Karpas-422 (cell line): ENCODE data around the gene SECISBP2. TPM values are rescaled to one million over a fixed set of nuclear protein-coding genes. Genes with fewer than 3 reads are reported as not detected.

Source experiments
- DNase-seq: peaks from one replicate; pipeline ENCODE4 v3.0.0-alpha.2; 2015
- H2AFZ ChIP-seq: fragments of 200-600 bp; sonication (generic); 2 replicates; pipeline ENCODE4 v1.6.1; 2014; ENCODE audit warnings: antibody characterized with exemption, low read length, mixed read lengths
- H3K27ac ChIP-seq: fragments of 200-600 bp; sonication (generic); 2 replicates; pipeline ENCODE4 v1.5.1; 2014; ENCODE audit warnings: mild to moderate bottlenecking, low read length, moderate library complexity
- H3K27me3 ChIP-seq: fragments of 200-600 bp; sonication (generic); 2 replicates; pipeline ENCODE4 v1.6.1; 2014; ENCODE audit warnings: low read length, mixed read lengths
- H3K36me3 ChIP-seq: fragments of 200-600 bp; sonication (generic); 2 replicates; pipeline ENCODE4 v1.6.1; 2014; ENCODE audit warnings: low read length, mixed read lengths; ENCODE audit not compliant: insufficient read depth
- H3K4me1 ChIP-seq: fragments of 200-600 bp; sonication (generic); 2 replicates; pipeline ENCODE4 v1.6.1; 2014; ENCODE audit warnings: mild to moderate bottlenecking, low read length, mixed read lengths
- H3K4me2 ChIP-seq: fragments of 200-600 bp; sonication (generic); 2 replicates; pipeline ENCODE4 v1.6.1; 2014; ENCODE audit warnings: low read length, low read depth, mild to moderate bottlenecking; ENCODE audit not compliant: poor library complexity, severe bottlenecking
- H3K4me3 ChIP-seq: fragments of 200-600 bp; sonication (generic); 2 replicates; pipeline ENCODE4 v1.5.1; 2014; ENCODE audit warnings: mild to moderate bottlenecking, antibody characterized with exemption, low read length, mixed read lengths
- H3K79me2 ChIP-seq: fragments of 200-600 bp; sonication (generic); 2 replicates; pipeline ENCODE4 v1.6.1; 2014; ENCODE audit warnings: mild to moderate bottlenecking, low read length, mixed read lengths
- H3K9ac ChIP-seq: fragments of 200-600 bp; sonication (generic); 2 replicates; pipeline ENCODE4 v1.6.0; 2014; ENCODE audit warnings: low read length
- H3K9me2 ChIP-seq: fragments of 200-600 bp; sonication (generic), shearing (Covaris generic); replicated peaks from 2 replicates; pipeline ENCODE4 v1.6.0; 2014; ENCODE audit warnings: mild to moderate bottlenecking, low read length, moderate library complexity; ENCODE audit not compliant: insufficient read depth
- H3K9me3 ChIP-seq: fragments of 300-700, 200-600 bp; sonication (generic); 2 replicates; pipeline ENCODE4 v1.6.1; 2014; ENCODE audit warnings: low read length, mixed read lengths
- H4K20me1 ChIP-seq: fragments of 200-600 bp; sonication (generic); 2 replicates; pipeline ENCODE4 v1.6.1; 2014; ENCODE audit warnings: mild to moderate bottlenecking, antibody characterized with exemption, low read length, low read depth; ENCODE audit not compliant: insufficient read depth
- total RNA-seq: library from RNA; depleted of rRNA; stranded (reverse); fragments of >200 nt; shearing (Covaris generic); gene quantifications from 2 replicates; pipeline ENCODE4 v1.2.3, GENCODE V29; 2014; ENCODE audit warnings: low replicate concordance

The SECISBP2 gene
- total RNA-seq, 1 experiment from 2014 or later, result 74.1 TPM

DNA sequence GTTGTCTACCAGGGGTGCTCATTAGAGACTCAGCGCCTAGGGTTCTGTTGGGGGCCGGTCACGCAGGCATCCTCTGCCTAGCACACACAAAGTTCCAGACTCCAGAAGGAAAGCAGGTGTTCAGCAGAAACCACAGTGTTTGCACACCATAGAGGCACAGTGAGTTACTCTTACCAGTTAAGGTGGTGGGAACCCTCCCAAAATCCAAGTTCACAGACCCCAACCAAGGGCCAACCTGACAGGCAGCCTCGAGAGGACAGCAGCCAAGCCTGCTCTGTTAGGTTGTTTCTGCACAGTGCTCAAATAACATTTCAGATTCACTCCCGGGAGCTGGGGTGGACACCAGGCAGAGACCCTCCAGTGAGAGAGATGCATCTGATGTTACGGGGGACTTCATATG, 36.2 kb downstream of the SECISBP2 start:
- DNase-seq, result no peak
- no peak overlapping the region for H3K4me3 ChIP-seq
- no peaks in the 10 kb centered on the region for H3K27me3 ChIP-seq
- no peak overlapping the region for H2AFZ ChIP-seq
- H3K4me2 ChIP-seq, result no peak overlapping the region
- no peaks in the 10 kb centered on the region for H3K79me2 ChIP-seq
- H3K4me1 ChIP-seq, result no peaks in the 10 kb centered on the region
- H3K9me3 ChIP-seq, result no peaks in the 10 kb centered on the region
- peaks cover 21% of the 10 kb centered on the region; the same call in 1 of the 2 replicates for H3K36me3 ChIP-seq
- no peaks in the 10 kb centered on the region for H3K9me2 ChIP-seq
- no peak overlapping the region for H3K9ac ChIP-seq
- no peak overlapping the region for H3K27ac ChIP-seq
- H4K20me1 ChIP-seq, result no peaks in the 10 kb centered on the region

DNA sequence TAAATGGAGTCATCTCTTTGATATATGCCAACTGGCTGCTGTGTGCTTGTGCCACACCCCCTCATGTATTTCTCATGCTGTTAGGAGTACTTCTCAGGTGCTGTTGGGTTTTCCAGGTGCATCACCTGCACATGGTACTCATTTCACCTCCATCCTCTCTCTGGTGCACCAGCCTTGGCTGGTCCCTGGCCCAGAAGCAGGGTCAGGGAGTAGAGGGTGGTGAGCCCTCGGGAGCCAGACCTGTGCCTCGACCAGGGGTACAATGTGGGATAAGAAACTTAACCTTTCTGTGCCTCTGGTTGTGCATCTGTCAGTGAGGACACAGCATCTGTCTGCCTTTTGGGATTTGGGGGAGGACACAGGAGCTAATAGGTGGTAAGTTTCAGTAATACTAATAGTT, 38.5 kb downstream of the SECISBP2 start:
- H3K36me3 ChIP-seq, result peaks cover 34% of the 10 kb centered on the region; the same call in 1 of the 2 replicates
- H3K4me3 ChIP-seq, result no peak overlapping the region
- no peak overlapping the region for H3K9ac ChIP-seq
- H3K79me2 ChIP-seq, result no peaks in the 10 kb centered on the region
- no peak overlapping the region for H2AFZ ChIP-seq
- no peaks in the 10 kb centered on the region for H3K9me3 ChIP-seq
- H3K4me1 ChIP-seq, result no peaks in the 10 kb centered on the region
- no peaks in the 10 kb centered on the region for H3K27me3 ChIP-seq
- H3K9me2 ChIP-seq, result no peaks in the 10 kb centered on the region
- no peak overlapping the region for H3K27ac ChIP-seq
- H4K20me1 ChIP-seq, result no peaks in the 10 kb centered on the region
- DNase-seq, result no peak
- H3K4me2 ChIP-seq, result no peak overlapping the region

DNA sequence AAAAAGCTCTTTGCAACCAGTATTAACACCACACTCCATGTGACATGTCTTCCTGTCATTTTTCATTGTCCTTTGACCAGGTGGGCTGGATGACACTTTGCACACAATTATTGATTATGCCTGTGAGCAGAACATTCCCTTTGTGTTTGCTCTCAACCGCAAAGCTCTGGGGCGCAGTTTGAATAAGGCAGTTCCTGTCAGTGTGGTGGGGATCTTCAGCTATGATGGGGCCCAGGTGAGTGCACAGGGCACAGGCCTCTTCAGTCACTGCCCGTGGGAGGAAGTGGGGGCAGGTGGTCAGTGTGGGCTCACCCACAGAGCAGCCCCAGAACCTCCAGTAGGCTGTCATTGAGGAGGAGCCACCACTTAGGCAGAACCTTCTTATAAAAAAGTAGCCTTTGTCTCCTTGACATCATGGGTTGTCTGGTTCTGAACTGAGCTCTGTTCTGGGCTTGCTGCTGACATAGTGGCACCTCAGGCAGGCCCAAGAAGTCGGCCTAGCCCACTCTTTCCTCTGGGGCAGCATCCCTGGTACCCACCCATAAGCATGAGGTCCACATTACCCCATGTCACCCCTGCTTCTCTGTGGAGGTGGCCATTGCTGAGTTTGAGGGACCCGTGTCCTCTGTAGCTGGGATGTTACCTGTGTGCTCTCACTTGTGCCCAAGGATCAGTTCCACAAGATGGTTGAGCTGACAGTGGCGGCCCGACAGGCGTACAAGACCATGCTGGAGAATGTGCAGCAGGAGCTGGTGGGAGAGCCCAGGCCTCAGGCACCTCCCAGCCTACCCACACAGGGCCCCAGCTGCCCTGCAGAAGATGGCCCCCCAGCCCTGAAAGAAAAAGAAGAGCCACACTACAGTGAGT, 39.3 kb downstream of the SECISBP2 start:
- Histone ChIP-seq H3K4me2 (no peak overlapping the region), H3K9me2 (no peaks in the 10 kb centered on the region), H3K9ac (no peak overlapping the region), H3K36me3 (peaks cover 27% of the 10 kb centered on the region; the same call in 1 of the 2 replicates), H3K4me3 (no peak overlapping the region), H3K27me3 (no peaks in the 10 kb centered on the region), H3K9me3 (no peaks in the 10 kb centered on the region), H2AFZ (no peak overlapping the region), H3K27ac (no peak overlapping the region), H3K79me2 (no peaks in the 10 kb centered on the region), H3K4me1 (no peaks in the 10 kb centered on the region), H4K20me1 (no peaks in the 10 kb centered on the region)
- no peak for DNase-seq

DNA sequence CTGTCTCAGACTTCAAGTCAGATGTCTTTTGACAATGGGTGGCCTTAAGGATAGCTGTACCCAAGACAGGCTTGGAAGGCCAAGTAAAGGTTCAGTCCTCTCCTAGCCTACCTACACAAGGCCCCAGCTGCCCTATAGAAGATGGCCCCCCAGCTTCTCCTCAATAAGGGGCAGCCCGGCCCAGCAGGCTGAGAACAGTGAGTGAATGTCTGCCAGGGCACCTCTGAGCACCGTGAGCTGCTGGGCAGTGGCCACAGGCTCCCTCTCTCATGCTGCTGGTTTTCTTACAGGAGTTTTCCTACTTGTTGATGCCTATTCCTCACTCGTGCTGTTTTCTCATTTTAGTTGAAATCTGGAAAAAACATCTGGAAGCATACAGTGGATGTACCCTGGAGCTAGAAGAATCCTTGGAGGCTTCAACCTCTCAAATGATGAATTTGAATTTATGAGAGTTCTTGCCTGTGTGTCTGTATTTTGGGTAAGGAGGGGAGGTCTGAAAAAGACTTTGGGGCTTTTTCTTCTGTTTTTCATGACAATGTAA, 40.1 kb downstream of the SECISBP2 start:
- no peaks in the 10 kb centered on the region for H3K9me3 ChIP-seq
- H3K9me2 ChIP-seq, result no peaks in the 10 kb centered on the region
- no peak overlapping the region for H3K9ac ChIP-seq
- no peaks in the 10 kb centered on the region for H4K20me1 ChIP-seq
- no peak overlapping the region for H3K27ac ChIP-seq
- no peak for DNase-seq
- H3K4me3 ChIP-seq, result no peak overlapping the region
- H3K4me2 ChIP-seq, result no peak overlapping the region
- no peak overlapping the region for H2AFZ ChIP-seq
- H3K27me3 ChIP-seq, result no peaks in the 10 kb centered on the region
- no peaks in the 10 kb centered on the region for H3K79me2 ChIP-seq
- no peaks in the 10 kb centered on the region for H3K4me1 ChIP-seq
- H3K36me3 ChIP-seq, result peaks cover 26% of the 10 kb centered on the region; the same call in 1 of the 2 replicates

DNA sequence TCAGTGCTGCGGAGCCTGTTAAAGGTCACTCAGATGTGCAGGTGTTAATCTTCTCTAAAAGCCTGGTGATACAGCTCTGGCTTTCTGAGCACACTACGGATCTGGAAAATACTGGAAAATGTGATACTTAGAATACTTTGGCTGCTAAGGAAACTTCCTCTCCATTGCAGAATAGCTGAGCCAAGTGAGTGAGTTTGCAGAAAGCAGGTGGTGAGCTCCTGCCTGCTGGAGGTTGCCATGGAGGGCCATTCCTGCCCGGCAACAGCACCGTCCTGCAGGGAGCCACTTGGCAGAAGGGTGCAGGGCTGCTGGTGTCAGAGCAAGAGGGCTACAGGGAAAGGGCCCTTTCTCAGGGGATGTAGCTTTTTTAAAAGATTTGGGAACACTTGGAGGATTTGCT, 40.7 kb downstream of the SECISBP2 start:
- Histone ChIP-seq H3K9me2 (no peaks in the 10 kb centered on the region), H3K27ac (no peak overlapping the region), H3K9ac (no peak overlapping the region), H3K4me2 (no peak overlapping the region), H3K9me3 (no peaks in the 10 kb centered on the region), H2AFZ (no peak overlapping the region), H3K4me1 (no peaks in the 10 kb centered on the region), H3K27me3 (no peaks in the 10 kb centered on the region), H3K79me2 (no peaks in the 10 kb centered on the region), H3K4me3 (no peak overlapping the region), H4K20me1 (no peaks in the 10 kb centered on the region), H3K36me3 (peaks cover 25% of the 10 kb centered on the region; the same call in 1 of the 2 replicates)
- no peak for DNase-seq

DNA sequence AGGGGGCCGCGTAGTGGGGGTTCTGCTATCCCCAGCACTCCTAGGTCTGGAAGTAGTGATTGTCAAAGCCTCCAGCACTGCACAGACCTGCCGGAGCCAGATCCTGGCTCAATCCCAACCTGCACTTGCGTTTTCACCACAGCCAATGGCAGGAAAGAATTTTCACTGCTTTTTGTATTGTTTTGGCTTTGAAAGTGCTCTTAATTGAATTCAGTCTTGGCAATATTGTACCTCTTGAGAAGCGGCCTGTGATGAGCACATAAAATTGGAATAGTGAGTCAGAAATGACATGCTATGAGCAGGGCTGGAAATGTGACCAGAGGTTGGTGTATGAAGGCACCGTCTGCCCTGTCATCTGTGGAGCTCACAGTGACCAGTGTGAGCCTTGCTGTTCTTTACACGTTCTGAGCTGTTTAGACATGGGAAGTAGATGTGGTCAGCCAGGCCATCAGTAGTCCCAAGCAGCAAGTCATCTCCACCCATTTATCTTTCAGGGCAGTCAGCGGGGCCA, 41.5 kb downstream of the SECISBP2 start:
- H3K36me3 ChIP-seq, result peaks cover 22% of the 10 kb centered on the region; the same call in 1 of the 2 replicates
- no peak overlapping the region for H3K27ac ChIP-seq
- no peaks in the 10 kb centered on the region for H3K9me3 ChIP-seq
- H3K4me1 ChIP-seq, result no peaks in the 10 kb centered on the region
- no peaks in the 10 kb centered on the region for H3K79me2 ChIP-seq
- no peaks in the 10 kb centered on the region for H3K9me2 ChIP-seq
- DNase-seq, result no peak
- no peaks in the 10 kb centered on the region for H4K20me1 ChIP-seq
- no peak overlapping the region for H3K4me2 ChIP-seq
- no peak overlapping the region for H3K4me3 ChIP-seq
- no peak overlapping the region for H2AFZ ChIP-seq
- no peak overlapping the region for H3K9ac ChIP-seq
- no peaks in the 10 kb centered on the region for H3K27me3 ChIP-seq

DNA sequence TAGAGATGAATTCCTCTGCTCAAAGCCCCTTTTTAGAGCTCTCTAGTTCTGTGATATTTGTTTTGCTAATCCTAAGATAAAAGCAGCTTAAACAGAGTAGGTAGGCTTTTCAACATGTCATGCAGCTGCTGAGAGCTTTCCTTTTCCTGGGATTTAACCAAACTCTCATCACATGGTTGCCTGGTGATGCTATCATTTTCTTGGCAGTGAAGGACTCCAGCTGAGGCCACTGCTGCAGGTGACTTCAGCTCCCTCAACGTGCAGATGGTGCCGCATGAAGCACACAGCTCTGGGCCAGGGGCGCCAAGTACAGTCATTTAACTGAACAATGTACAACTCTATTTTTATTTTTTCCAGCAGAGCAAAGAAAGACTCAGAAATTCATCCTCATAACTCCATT, 42.2 kb downstream of the SECISBP2 start:
- no peak overlapping the region for H2AFZ ChIP-seq
- peaks cover 22% of the 10 kb centered on the region; the same call in 1 of the 2 replicates for H3K36me3 ChIP-seq
- H3K9ac ChIP-seq, result no peak overlapping the region
- no peaks in the 10 kb centered on the region for H3K27me3 ChIP-seq
- DNase-seq, result no peak
- H3K4me2 ChIP-seq, result no peak overlapping the region
- H3K9me2 ChIP-seq, result no peaks in the 10 kb centered on the region
- no peaks in the 10 kb centered on the region for H3K9me3 ChIP-seq
- H4K20me1 ChIP-seq, result no peaks in the 10 kb centered on the region
- no peaks in the 10 kb centered on the region for H3K79me2 ChIP-seq
- no peak overlapping the region for H3K27ac ChIP-seq
- H3K4me3 ChIP-seq, result no peak overlapping the region
- H3K4me1 ChIP-seq, result no peaks in the 10 kb centered on the region

DNA sequence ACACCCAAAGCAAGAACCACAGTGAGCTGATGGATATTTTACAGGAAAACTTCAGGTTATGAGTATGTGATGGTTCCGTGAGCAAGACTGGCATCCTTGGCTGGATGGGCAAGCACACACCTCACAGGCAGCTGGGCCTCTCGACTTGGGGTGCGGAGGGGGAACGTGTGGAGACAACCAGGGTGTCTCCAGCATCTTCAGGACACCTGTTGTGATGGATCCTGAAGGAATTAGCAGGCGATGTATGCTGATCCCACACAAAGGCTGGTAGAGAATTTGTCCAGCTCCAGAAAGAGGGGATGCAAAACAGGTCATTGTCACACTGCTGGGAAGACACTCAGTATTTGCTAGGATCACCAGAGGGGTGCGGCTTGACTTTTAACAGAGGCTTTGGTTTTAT, 42.7 kb downstream of the SECISBP2 start:
- DNase-seq, result no peak
- H3K79me2 ChIP-seq, result no peaks in the 10 kb centered on the region
- no peak overlapping the region for H3K9ac ChIP-seq
- H3K9me2 ChIP-seq, result no peaks in the 10 kb centered on the region
- H3K4me2 ChIP-seq, result no peak overlapping the region
- no peak overlapping the region for H3K4me3 ChIP-seq
- peaks cover 22% of the 10 kb centered on the region; the same call in 1 of the 2 replicates for H3K36me3 ChIP-seq
- no peaks in the 10 kb centered on the region for H3K27me3 ChIP-seq
- H4K20me1 ChIP-seq, result no peaks in the 10 kb centered on the region
- H3K4me1 ChIP-seq, result no peaks in the 10 kb centered on the region
- H3K27ac ChIP-seq, result no peak overlapping the region
- no peak overlapping the region for H2AFZ ChIP-seq
- H3K9me3 ChIP-seq, result no peaks in the 10 kb centered on the region
